IMR-90 (cell line): ENCODE data around the gene RIPK3. TPM values are rescaled to one million over a fixed set of nuclear protein-coding genes. Genes with fewer than 3 reads are reported as not detected.
A peak's percentile ranks its signal among the peaks of the same experiment; 100 is the strongest.

Source experiments
- ATAC-seq: fragments of 200-7000 bp; cut with Tn5 transposase; 2 replicates; pipeline ENCODE4 v1.9.1; 2020; ENCODE audit warnings: low read depth, mild to moderate bottlenecking, moderate library complexity
- BruUV-seq: library from RNA; stranded (reverse); fragments of 400-500 nt; replicated peaks from 2 replicates; lab custom pipeline; 2021; lab: Mats Ljungman, UMichigan
- CTCF ChIA-PET: fragments of 300-600 bp; formaldehyde crosslinking; extraction: SDS; loops from one replicate; lab custom pipeline; 2021; ENCODE audit warnings: antibody characterized with exemption; lab: Yijun Ruan, JAX
- POLR2A ChIA-PET: fragments of 300-600 bp; sonication (Branson Sonifier 250); formaldehyde crosslinking; loops from one replicate; lab custom pipeline; 2022; ENCODE audit warnings: antibody characterized with exemption; ENCODE audit not compliant: unreplicated experiment; lab: Charles Lee
- DNase-seq: peaks from one replicate; pipeline ENCODE4 v3.0.0; 2013
- H2AFZ ChIP-seq: replicated peaks from 2 replicates; pipeline ENCODE3; 2013; ENCODE audit warnings: low read length, mild to moderate bottlenecking; ENCODE audit not compliant: poor library complexity
- H2AK5ac ChIP-seq: 2 replicates; pipeline ENCODE4 v1.6.1; 2013; ENCODE audit warnings: low read depth, low read length, inconsistent platforms
- H2AK9ac ChIP-seq: replicated peaks from 2 replicates; pipeline ENCODE3; 2013; ENCODE audit warnings: mild to moderate bottlenecking, low read depth, low read length, moderate library complexity; ENCODE audit not compliant: poor library complexity
- H2BK120ac ChIP-seq: 2 replicates; pipeline ENCODE4 v1.6.1; 2013; ENCODE audit warnings: low read depth, low read length, inconsistent platforms
- H2BK15ac ChIP-seq: 3 replicates; pipeline ENCODE4 v1.6.1; 2013; ENCODE audit warnings: low read depth, low read length, inconsistent platforms
- H2BK20ac ChIP-seq: 2 replicates; pipeline ENCODE4 v1.6.1; 2013; ENCODE audit warnings: low read depth, mild to moderate bottlenecking, inconsistent platforms, low read length, moderate library complexity
- H2BK5ac ChIP-seq: 2 replicates; pipeline ENCODE4 v1.6.1; 2013; ENCODE audit warnings: mild to moderate bottlenecking, low read depth, low read length, inconsistent platforms; ENCODE audit not compliant: poor library complexity, severe bottlenecking
- H3K14ac ChIP-seq: replicated peaks from 2 replicates; pipeline ENCODE4 v1.6.1; 2013; ENCODE audit warnings: low read depth, low read length, inconsistent platforms
- H3K18ac ChIP-seq: 2 replicates; pipeline ENCODE4 v1.6.1; 2013; ENCODE audit warnings: low read depth, low read length, control low read depth
- H3K23ac ChIP-seq: 2 replicates; pipeline ENCODE4 v1.6.1; 2013; ENCODE audit warnings: low read depth, low read length, inconsistent platforms
- H3K27ac ChIP-seq: 2 replicates; pipeline ENCODE4 v1.5.1; 2013; ENCODE audit warnings: mild to moderate bottlenecking, control low read depth, low read length; ENCODE audit not compliant: insufficient read depth
- H3K27me3 ChIP-seq: 2 replicates; pipeline ENCODE4 v1.6.1; 2013; ENCODE audit warnings: low read length; ENCODE audit not compliant: control insufficient read depth, insufficient read depth
- H3K36me3 ChIP-seq: 2 replicates; pipeline ENCODE4 v1.6.1; 2013; ENCODE audit warnings: low read length, mixed read lengths; ENCODE audit not compliant: control insufficient read depth, insufficient read depth
- H3K4ac ChIP-seq: 2 replicates; pipeline ENCODE4 v1.6.1; 2013; ENCODE audit warnings: low read depth, low read length, inconsistent platforms
- H3K4me1 ChIP-seq: 2 replicates; pipeline ENCODE4 v1.6.1; 2013; ENCODE audit warnings: low read length, mixed read lengths; ENCODE audit not compliant: control insufficient read depth, insufficient read depth
- H3K4me2 ChIP-seq: 2 replicates; pipeline ENCODE4 v1.6.1; 2013; ENCODE audit warnings: low read depth, mild to moderate bottlenecking, control low read depth, low read length, moderate library complexity
- H3K4me3 ChIP-seq: 2 replicates; pipeline ENCODE4 v1.5.1; 2013; ENCODE audit warnings: low read depth, mild to moderate bottlenecking, control low read depth, low read length, moderate library complexity; ENCODE audit not compliant: insufficient read depth
- H3K56ac ChIP-seq: 2 replicates; pipeline ENCODE4 v1.6.1; 2013; ENCODE audit warnings: low read length, inconsistent platforms; ENCODE audit not compliant: insufficient read depth; ENCODE audit errors: extremely low read depth
- H3K79me1 ChIP-seq, 2 experiments: 2 replicates each; pipeline ENCODE4 v1.6.1; 2013; ENCODE audit warnings: low read length in 2 of 2, inconsistent platforms in 1 of 2, low read depth in 1 of 2
- H3K9ac ChIP-seq: 2 replicates; pipeline ENCODE4 v1.6.1; 2013; ENCODE audit warnings: low read depth, low read length, control low read depth
- H3K9me1 ChIP-seq: 2 replicates; pipeline ENCODE4 v1.6.1; 2013; ENCODE audit warnings: low read length, inconsistent platforms; ENCODE audit not compliant: insufficient read depth
- H3K9me3 ChIP-seq: 2 replicates; pipeline ENCODE4 v1.6.1; 2013; ENCODE audit warnings: low read length; ENCODE audit not compliant: control insufficient read depth, insufficient read depth
- H4K20me1 ChIP-seq: 2 replicates; pipeline ENCODE4 v1.6.1; 2013; ENCODE audit warnings: low read length, inconsistent platforms; ENCODE audit not compliant: insufficient read depth
- H4K5ac ChIP-seq: 2 replicates; pipeline ENCODE4 v1.6.1; 2013; ENCODE audit warnings: mild to moderate bottlenecking, low read depth, low read length, control low read depth
- H4K8ac ChIP-seq, 2 experiments: 2 replicates each; pipeline ENCODE4 v1.6.1; 2013; ENCODE audit warnings: low read depth in 2 of 2, low read length in 2 of 2, control low read depth in 1 of 2, inconsistent platforms in 1 of 2
- H4K91ac ChIP-seq: 2 replicates; pipeline ENCODE4 v1.6.1; 2013; ENCODE audit warnings: low read depth, low read length, inconsistent platforms; ENCODE audit not compliant: insufficient read depth
- CEBPB ChIP-seq: IDR thresholded peaks from 2 replicates; pipeline ENCODE4 v1.6.1; 2012; ENCODE audit warnings: low read depth, low read length, improper control_type of control experiment
- CTCF ChIP-seq: conservative IDR thresholded peaks from 2 replicates; pipeline ENCODE4 v1.5.1; 2012; ENCODE audit warnings: mild to moderate bottlenecking, low read depth, low read length, improper control_type of control experiment
- FOS ChIP-seq: fragments of 150-350 bp; IDR thresholded peaks from 2 replicates; pipeline ENCODE4 v1.6.1; 2016; ENCODE audit warnings: low read depth, low read length
- NFE2L2 ChIP-seq: fragments of 150-350 bp; IDR thresholded peaks from 2 replicates; pipeline ENCODE4 v1.6.1; 2016; ENCODE audit warnings: low read depth, mild to moderate bottlenecking, low read length
- RCOR1 ChIP-seq: IDR thresholded peaks from 2 replicates; pipeline ENCODE4 v1.6.1; 2012; ENCODE audit warnings: mild to moderate bottlenecking, low read length, improper control_type of control experiment; ENCODE audit not compliant: insufficient replicate concordance
- WGBS, 2 experiments: methylation state at CpG; one replicate each; pipeline versions ENCODE4 v1.1.5 to v1.1.7; 2013; ENCODE audit warnings: missing lambda C conversion rate in 2 of 2; ENCODE audit not compliant: insufficient read length in 1 of 2; ENCODE audit errors: extremely low coverage in 2 of 2; 5-methylcytosine and 5-hydroxymethylcytosine counted together
- dilution Hi-C: fragments of 300-500 bp; cut with HindIII; formaldehyde crosslinking; loops from one replicate; pipeline ENCODE4 v1.14.3; 2018; ENCODE audit warnings: low sequenced_read_pairs; ENCODE audit not compliant: unreplicated experiment
- in situ Hi-C: fragments of 300-500 bp; cut with MboI; formaldehyde crosslinking; loops from 3 replicates; pipeline ENCODE4 v1.14.3; 2019; ENCODE audit warnings: low sequenced_read_pairs, inconsistent platforms, mixed read lengths
- intact Hi-C: fragments of 100-400 bp; cut with micrococcal nuclease; formaldehyde crosslinking; loops from 2 replicates; pipeline ENCODE4 v1.10.0; 2022
- polyA plus RNA-seq, 3 experiments: library from polyadenylated mRNA; depleted of rRNA; stranded (reverse); fragments of >200 nt; gene quantifications; 2 replicates each; pipeline ENCODE4 v1.2.3, GENCODE V29; 2012; ENCODE audit warnings: low replicate concordance in 1 of 3
- total RNA-seq: library from RNA; depleted of rRNA; stranded (reverse); fragments of >200 nt; gene quantifications from 2 replicates; pipeline ENCODE4 v1.2.3, GENCODE V29; 2012

The RIPK3 gene
- total and polyA plus RNA-seq, 2 of the 4 experiments (the other 2 are of a cell fraction), result 0.09 TPM; not detected in 1

- H3K9me3 ChIP-seq, result no peaks in the 10 kb centered on the region
- no peak overlapping the region for H2AK9ac ChIP-seq
- H3K79me1 ChIP-seq, result no peaks in the 10 kb centered on the region
- peak overlapping the region; percentile 77 for H3K18ac ChIP-seq
- BruUV-seq, result no TSS peak
- no peak overlapping the region for H3K14ac ChIP-seq
- no peaks in the 10 kb centered on the region for H4K20me1 ChIP-seq
- no peak overlapping the region for H3K23ac ChIP-seq
- 100% methylated on average over 2 of the region's 5 CpGs; no CpG with 5 or more reads in 1 of the 2 experiments for WGBS, 2 experiments
- intact Hi-C loops (loop anchor here (1.0 kb wide), 1 partner anchor 11 kb away; no protein-coding TSS in a partner anchor), dilution Hi-C loops (no loop called here), in situ Hi-C loops (no loop called here)
- 0 out of 3 replicates have a peak overlapping the region, but pooled peaks have one; percentile 20 for H2BK15ac ChIP-seq
- ATAC-seq (peak; percentile 64), DNase-seq (peak; percentile 81)
- H4K8ac ChIP-seq, result no peak overlapping the region
- no peak overlapping the region for H2AFZ ChIP-seq
- peak overlapping the region; percentile 5 for H2BK5ac ChIP-seq
- peak overlapping the region; percentile 18; the same call in 1 of the 2 replicates for H3K4me2 ChIP-seq
- H4K5ac ChIP-seq, result no peak overlapping the region
- ChIA-PET POLR2A (no interaction called here), CTCF (interaction anchor here (0.6 kb wide), 2 partner anchors 20 to 82 kb away, joined by 4 to 8 read pairs; no protein-coding TSS in a partner anchor)
- peak overlapping the region; percentile 14; the same call in 1 of the 2 replicates for H4K91ac ChIP-seq
- no peak overlapping the region for H3K4me3 ChIP-seq
- H3K27ac ChIP-seq, result no peak overlapping the region
- 0 out of 2 replicates have a peak overlapping the region, but pooled peaks have one; percentile 60 for H2BK120ac ChIP-seq
- H3K56ac ChIP-seq, result no peak overlapping the region
- H3K9ac ChIP-seq, result no peak overlapping the region
- peak overlapping the region; percentile 40; the same call in 1 of the 2 replicates for H3K4ac ChIP-seq
- TF ChIP-seq CTCF, result no peak
- peak; percentile 46; the same call in 1 of the 2 replicates for TF ChIP-seq FOS
- TF ChIP-seq NFE2L2, result no peak
- no peak for TF ChIP-seq RCOR1
- peak; percentile 97 for TF ChIP-seq CEBPB
- H3K27me3 ChIP-seq, result peaks cover 12% of the 10 kb centered on the region
- peak overlapping the region; percentile 64; the same call in 1 of the 2 replicates for H2BK20ac ChIP-seq
- peaks cover 3% of the 10 kb centered on the region; the same call in 1 of the 2 replicates for H3K9me1 ChIP-seq
- H3K4me1 ChIP-seq, result peaks cover 9% of the 10 kb centered on the region
- H2AK5ac ChIP-seq, result peak overlapping the region; percentile 49
- no peaks in the 10 kb centered on the region for H3K36me3 ChIP-seq
Observed at GRCh38 chr14:24353559-24354481, 14.0 kb upstream of the RIPK3 start.
